Astrocyte (in vitro differentiated cells and primary cell): ENCODE data around the gene EXOC4.

Source experiments
- CTCF ChIP-seq: IDR thresholded peaks from 2 replicates; pipeline ENCODE4 v1.5.1; 2011; ENCODE audit warnings: low read depth, mild to moderate bottlenecking, inconsistent platforms, low read length, moderate library complexity; ENCODE audit not compliant: insufficient read depth
- EZH2 ChIP-seq: IDR thresholded peaks from 2 replicates; pipeline ENCODE4 v1.6.1; 2012; ENCODE audit warnings: mild to moderate bottlenecking, low read length, inconsistent platforms; ENCODE audit not compliant: insufficient read depth

- no peak for TF ChIP-seq CTCF
- no peak for TF ChIP-seq EZH2
These were observed 239.2 kb downstream of the EXOC4 start for GRCh38 chr7:133491846-133492652.
